GM12892 (cell line): Measurements from ENCODE around the gene PDE4B.

Source experiments
- POLR2A ChIP-seq: IDR thresholded peaks from 2 replicates; pipeline ENCODE4 v1.6.1; 2011; ENCODE audit warnings: low read depth, low read length, control low read depth
- POLR2AphosphoS5 ChIP-seq: IDR thresholded peaks from 2 replicates; pipeline ENCODE4 v1.6.1; 2011; ENCODE audit warnings: low read depth, low read length, control low read depth

DNA sequence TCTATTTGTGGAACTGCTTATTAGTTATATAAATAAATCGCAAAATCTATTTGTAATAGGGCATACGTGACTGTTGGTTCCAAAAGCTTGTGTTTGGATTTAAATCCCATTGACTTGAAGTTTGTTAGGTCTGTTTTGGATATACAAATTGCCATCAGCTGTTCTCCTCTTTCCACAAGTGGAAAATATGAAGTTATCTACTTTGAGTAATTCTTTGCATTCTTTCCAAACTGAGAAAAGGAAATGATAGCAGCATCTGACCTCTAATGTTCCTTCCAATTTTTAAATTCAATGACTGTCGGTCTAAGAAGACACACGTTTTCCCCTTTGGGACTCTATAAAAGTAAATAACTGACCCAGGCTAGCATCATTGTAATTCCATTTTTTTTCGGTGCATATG lies 575.6 kb downstream of the PDE4B start:
- TF ChIP-seq POLR2AphosphoS5, result no peak
- no peak for TF ChIP-seq POLR2A
